ENCODE results near the gene YWHAE. TPM values are rescaled to one million over a fixed set of nuclear protein-coding genes. Genes with fewer than 3 reads are reported as not detected.

YWHAE gene
- total RNA-seq (2022) (915 and 956 TPM in 2 replicates), Bru-seq, nascent RNA (percentile 96 among the genes with signal in this experiment), BruChase-seq, experiment 1, labeled RNA remaining after a 2-hour chase (percentile 96 among the genes with signal in this experiment), BruChase-seq, experiment 2, labeled RNA remaining after a 6-hour chase (percentile 98 among the genes with signal in this experiment)
- long read RNA-seq, transcript YWHAE-208 (7 exons, 1,818 nt), result minor isoform, 97 of 1,417 reads
- long read RNA-seq, transcript YWHAE-201 (6 exons, 2,211 nt), result major isoform, 1,254 of 1,417 reads
- long read RNA-seq, partial matches to known transcripts, result 30 of 1,417 reads
- long read RNA-seq, other reads (novel, unspliced or antisense), result 28 of 1,417 reads

DNA sequence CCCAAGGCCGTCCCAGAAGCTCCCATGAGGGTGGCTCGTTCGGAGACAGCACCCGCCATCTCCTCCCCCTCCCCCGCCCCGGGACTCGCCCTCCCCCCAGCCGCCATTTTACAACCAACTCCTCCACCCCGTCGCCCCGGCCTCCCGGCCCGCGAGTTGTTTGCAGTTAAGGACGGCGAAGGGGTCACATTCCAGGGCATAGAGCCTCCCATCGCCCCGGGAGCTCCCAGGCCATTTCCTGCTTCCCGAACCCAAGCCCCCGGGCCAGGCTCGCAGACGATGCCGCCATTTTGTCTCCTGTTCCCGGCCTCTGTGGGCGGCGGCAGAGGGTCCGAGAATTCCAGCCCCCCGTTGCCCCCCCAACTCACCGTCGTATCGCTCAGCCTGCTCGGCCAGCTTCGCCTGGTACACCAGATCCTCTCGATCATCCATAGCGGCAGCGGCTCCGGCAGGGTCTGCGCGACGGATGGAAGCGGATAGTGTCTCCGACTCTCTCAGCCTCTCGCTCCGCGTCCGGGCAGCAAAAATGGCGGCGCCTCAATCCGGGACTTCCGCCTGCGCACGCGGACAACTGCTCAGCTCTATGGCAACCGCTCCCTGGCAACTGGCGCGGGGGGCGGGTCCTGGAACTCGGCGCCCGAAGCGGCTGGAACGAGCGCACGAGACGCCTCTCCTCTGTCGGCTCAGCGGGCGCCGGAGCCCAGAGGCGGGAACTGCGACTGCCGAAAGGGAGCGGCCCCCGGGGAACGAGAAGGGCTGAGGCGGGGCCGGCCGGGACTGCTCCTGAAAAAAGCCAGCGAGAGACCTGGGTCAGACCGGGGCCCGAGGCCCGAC is at the start of gene YWHAE:
Gene YWHAE (minus strand): TSS at position 544 of the 834 bp plus-strand sequence. CDS start 112 bp downstream, at position 432.
- peak; percentile 98 to 99 for DNase-seq
- no TSS peak for BruUV-seq (replicated peaks)
- intact Hi-C loops (cut with micrococcal nuclease; ENCODE audit: unreplicated experiment), result no loop called here
- H3K4me1 ChIP-seq, result peaks cover 17% of the 10 kb centered on the region
- ChIA-PET CTCF (interaction anchor here (0.7 to 1.4 kb wide), 2 partner anchors 35 to 133 kb away, joined by 5 to 7 read pairs; no protein-coding TSS in a partner anchor), POLR2A (interaction anchor here (0.6 to 1.2 kb wide), 4 partner anchors 13 to 317 kb away, joined by 3 to 4 read pairs (median 4); partner anchors contain the start of gene CRK)
- H3K4me3 ChIP-seq (ENCODE audit: low read depth, low read length), result peak within 1 kb of the TSS; percentile 96
- H3K27me3 ChIP-seq (replicated peaks; ENCODE audit: control insufficient read depth, insufficient read depth, low read length), result no peaks in the 10 kb centered on the region
- no peaks in the 10 kb centered on the region for H3K9me3 ChIP-seq
- H3K27ac Mint-ChIP-seq (ENCODE audit: unreplicated experiment), result peak within 1 kb of the TSS; percentile 100
- peaks cover 3% of the 10 kb centered on the region; the same call in 1 of the 2 replicates for H3K36me3 ChIP-seq (ENCODE audit: control insufficient read depth, insufficient read depth, low read length)
- H3K36me3 Mint-ChIP-seq (ENCODE audit: insufficient read depth, unreplicated experiment), result peaks cover 55% of the 10 kb centered on the region
- TF ChIP-seq, protein P1, sequence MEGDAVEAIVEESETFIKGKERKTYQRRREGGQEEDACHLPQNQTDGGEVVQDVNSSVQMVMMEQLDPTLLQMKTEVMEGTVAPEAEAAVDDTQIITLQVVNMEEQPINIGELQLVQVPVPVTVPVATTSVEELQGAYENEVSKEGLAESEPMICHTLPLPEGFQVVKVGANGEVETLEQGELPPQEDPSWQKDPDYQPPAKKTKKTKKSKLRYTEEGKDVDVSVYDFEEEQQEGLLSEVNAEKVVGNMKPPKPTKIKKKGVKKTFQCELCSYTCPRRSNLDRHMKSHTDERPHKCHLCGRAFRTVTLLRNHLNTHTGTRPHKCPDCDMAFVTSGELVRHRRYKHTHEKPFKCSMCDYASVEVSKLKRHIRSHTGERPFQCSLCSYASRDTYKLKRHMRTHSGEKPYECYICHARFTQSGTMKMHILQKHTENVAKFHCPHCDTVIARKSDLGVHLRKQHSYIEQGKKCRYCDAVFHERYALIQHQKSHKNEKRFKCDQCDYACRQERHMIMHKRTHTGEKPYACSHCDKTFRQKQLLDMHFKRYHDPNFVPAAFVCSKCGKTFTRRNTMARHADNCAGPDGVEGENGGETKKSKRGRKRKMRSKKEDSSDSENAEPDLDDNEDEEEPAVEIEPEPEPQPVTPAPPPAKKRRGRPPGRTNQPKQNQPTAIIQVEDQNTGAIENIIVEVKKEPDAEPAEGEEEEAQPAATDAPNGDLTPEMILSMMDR (IDR thresholded peaks at IDR 0.05; ENCODE audit: insufficient read depth in 1 of 2, low read depth in 1 of 2, low read length in 1 of 2, severe bottlenecking in 1 of 2, unreplicated experiment in 1 of 2), result no peak
- H3K27me3 Mint-ChIP-seq (ENCODE audit: insufficient read depth, unreplicated experiment), result no peaks in the 10 kb centered on the region
- H3K4me3 Mint-ChIP-seq (ENCODE audit: unreplicated experiment), result peak within 1 kb of the TSS; percentile 99
- H3K4me1 Mint-ChIP-seq (ENCODE audit: low read depth, unreplicated experiment), result peaks cover 10% of the 10 kb centered on the region
- H3K9me3 Mint-ChIP-seq (ENCODE audit: unreplicated experiment), result no peaks in the 10 kb centered on the region

DNA sequence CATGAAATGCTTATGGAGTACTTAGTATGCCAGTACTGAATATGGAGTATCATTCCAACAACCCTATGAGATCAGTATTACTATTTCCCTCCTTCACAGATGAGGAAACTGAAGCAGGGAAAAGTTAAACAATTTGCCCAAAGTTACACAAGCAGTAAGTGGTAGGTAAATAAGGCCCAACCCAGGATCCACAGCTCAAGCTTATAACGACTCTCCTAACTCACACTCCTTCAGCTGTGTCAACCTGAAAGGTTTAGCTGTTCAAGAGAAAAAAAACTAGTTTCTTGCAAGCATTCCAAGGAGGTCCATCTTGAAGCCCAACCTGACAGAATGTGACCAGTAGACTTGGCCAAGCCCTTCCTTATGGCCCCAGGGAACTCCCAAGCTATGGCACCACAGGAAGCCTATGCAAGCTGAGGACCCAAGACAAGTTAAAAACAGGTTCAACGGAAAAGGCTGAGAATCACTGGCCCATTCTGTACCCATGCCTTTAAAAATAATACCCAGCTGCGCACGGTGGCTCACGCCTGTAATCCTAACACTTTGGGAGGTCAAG is 49.5 kb upstream of the YWHAE start:
- no peak overlapping the region for H3K4me3 ChIP-seq (ENCODE audit: low read depth, low read length)
- TF ChIP-seq, protein P1 (IDR thresholded peaks at IDR 0.05; ENCODE audit: insufficient read depth in 1 of 2, low read depth in 1 of 2, low read length in 1 of 2, severe bottlenecking in 1 of 2, unreplicated experiment in 1 of 2), result no peak
- no peaks in the 10 kb centered on the region; the same call in 1 of the 2 replicates for H3K36me3 ChIP-seq (ENCODE audit: control insufficient read depth, insufficient read depth, low read length)
- ChIA-PET CTCF (no interaction called here), POLR2A (no interaction called here)
- H3K27me3 ChIP-seq (replicated peaks; ENCODE audit: control insufficient read depth, insufficient read depth, low read length), result no peaks in the 10 kb centered on the region
- H3K9me3 ChIP-seq, result no peaks in the 10 kb centered on the region
- no peaks in the 10 kb centered on the region for H3K9me3 Mint-ChIP-seq (ENCODE audit: unreplicated experiment)
- H3K27ac Mint-ChIP-seq (ENCODE audit: unreplicated experiment), result peak overlapping the region; percentile 67
- no peaks in the 10 kb centered on the region for H3K27me3 Mint-ChIP-seq (ENCODE audit: insufficient read depth, unreplicated experiment)
- H3K4me1 ChIP-seq, result peaks cover 15% of the 10 kb centered on the region
- H3K4me3 Mint-ChIP-seq (ENCODE audit: unreplicated experiment), result no peak overlapping the region
- peaks cover 79% of the 10 kb centered on the region for H3K36me3 Mint-ChIP-seq (ENCODE audit: insufficient read depth, unreplicated experiment)
- intact Hi-C loops (cut with micrococcal nuclease; ENCODE audit: unreplicated experiment), result no loop called here
- no TSS peak for BruUV-seq (replicated peaks)
- no peak for DNase-seq
- peaks cover 11% of the 10 kb centered on the region for H3K4me1 Mint-ChIP-seq (ENCODE audit: low read depth, unreplicated experiment)

GRCh38 chr17:1447052-1447451 is 47.0 kb upstream of the YWHAE start:
- ChIA-PET CTCF (no interaction called here), POLR2A (no interaction called here)
- Histone ChIP-seq H3K27me3 (replicated peaks; ENCODE audit: control insufficient read depth, insufficient read depth, low read length) (no peaks in the 10 kb centered on the region), H3K4me3 (ENCODE audit: low read depth, low read length) (no peak overlapping the region), H3K4me1 (peaks cover 10% of the 10 kb centered on the region), H3K9me3 (no peaks in the 10 kb centered on the region), H3K36me3 (ENCODE audit: control insufficient read depth, insufficient read depth, low read length) (no peaks in the 10 kb centered on the region; the same call in none of the 2 replicates)
- TF ChIP-seq, protein P1 (IDR thresholded peaks at IDR 0.05; ENCODE audit: insufficient read depth in 1 of 2, low read depth in 1 of 2, low read length in 1 of 2, severe bottlenecking in 1 of 2, unreplicated experiment in 1 of 2), result no peak
- no peak for DNase-seq
- H3K9me3 Mint-ChIP-seq (ENCODE audit: unreplicated experiment), result no peaks in the 10 kb centered on the region
- no peaks in the 10 kb centered on the region for H3K27me3 Mint-ChIP-seq (ENCODE audit: insufficient read depth, unreplicated experiment)
- peaks cover 74% of the 10 kb centered on the region for H3K36me3 Mint-ChIP-seq (ENCODE audit: insufficient read depth, unreplicated experiment)
- no peak overlapping the region for H3K4me3 Mint-ChIP-seq (ENCODE audit: unreplicated experiment)
- H3K27ac Mint-ChIP-seq (ENCODE audit: unreplicated experiment), result no peak overlapping the region
- H3K4me1 Mint-ChIP-seq (ENCODE audit: low read depth, unreplicated experiment), result peaks cover 11% of the 10 kb centered on the region
- intact Hi-C loops (cut with micrococcal nuclease; ENCODE audit: unreplicated experiment), result no loop called here
- no TSS peak for BruUV-seq (replicated peaks)
